Endothelial cell (in vitro differentiated cells): ENCODE data around the gene DUXB. TPM values are rescaled to one million over a fixed set of nuclear protein-coding genes. Genes with fewer than 3 reads are reported as not detected.

Source experiments
- DNase-seq: peaks from one replicate; pipeline ENCODE4 v3.0.0; 2021; ENCODE audit warnings: low spot score
- H3K27ac Mint-ChIP-seq: one replicate; pipeline ENCODE4 v1.8.0; 2021; ENCODE audit warnings: mixed read lengths, inconsistent platforms; ENCODE audit not compliant: unreplicated experiment
- H3K27me3 Mint-ChIP-seq: one replicate; pipeline ENCODE4 v1.8.0; 2021; ENCODE audit warnings: mild to moderate bottlenecking, moderate library complexity, mixed read lengths, inconsistent platforms; ENCODE audit not compliant: unreplicated experiment
- H3K36me3 Mint-ChIP-seq: one replicate; pipeline ENCODE4 v1.8.0; 2021; ENCODE audit warnings: mild to moderate bottlenecking, low read depth, mixed read lengths, inconsistent platforms; ENCODE audit not compliant: unreplicated experiment
- H3K4me1 Mint-ChIP-seq: one replicate; pipeline ENCODE4 v1.8.0; 2021; ENCODE audit warnings: mild to moderate bottlenecking, mixed read lengths, inconsistent platforms; ENCODE audit not compliant: unreplicated experiment
- H3K4me3 Mint-ChIP-seq: one replicate; pipeline ENCODE4 v1.8.0; 2021; ENCODE audit warnings: mild to moderate bottlenecking, mixed read lengths, inconsistent platforms; ENCODE audit not compliant: unreplicated experiment
- H3K9me3 Mint-ChIP-seq: one replicate; pipeline ENCODE4 v1.8.0; 2021; ENCODE audit warnings: mixed read lengths, inconsistent platforms; ENCODE audit not compliant: unreplicated experiment
- total RNA-seq: library from RNA; stranded (reverse); fragmentation: NEBNext Ultra II Directional; extraction: Animal tissue kit (Norgen Biotek cat#: 25700); gene quantifications from one replicate; pipeline ENCODE4 v1.2.1, GENCODE V29; 2021; ENCODE audit not compliant: unreplicated experiment
- TF ChIP-seq, protein P1 (sequence below): fragments of 200-600 bp; sonication (generic); IDR thresholded peaks from one replicate; pipeline ENCODE4 v1.5.0; 2021; ENCODE audit warnings: antibody characterized with exemption; ENCODE audit not compliant: unreplicated experiment

DUXB gene
- total RNA-seq, 1 donor from 2014 or later = not detected

DNA sequence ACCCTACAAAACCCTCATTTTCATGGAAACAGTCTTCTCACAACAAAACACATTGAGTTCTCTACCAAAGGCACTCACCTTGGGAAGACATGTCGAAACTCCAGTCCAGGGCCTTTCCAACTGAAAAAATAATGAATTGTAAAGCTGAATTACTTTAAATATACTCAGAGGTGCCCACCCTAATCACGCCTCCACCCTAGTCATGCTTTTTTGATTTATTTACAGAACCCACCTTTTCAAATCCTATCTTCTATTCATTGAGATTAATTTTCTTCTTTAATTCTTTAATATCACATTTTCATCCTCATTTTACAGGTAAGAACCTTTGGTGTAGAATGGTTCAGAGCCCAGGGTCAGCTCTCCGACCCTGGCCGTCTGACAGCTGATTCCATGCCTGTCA, 24.4 kb downstream of the DUXB start, which contains the start of gene CPHXL2:
Gene CPHXL2, minus strand, starts transcription at position 101 of the 400 bp plus-strand sequence. Its CDS starts 10 bp downstream, at position 91.
- H3K27ac Mint-ChIP-seq = no peak within 1 kb of the TSS
- H3K36me3 Mint-ChIP-seq = peaks cover under 1% of the 10 kb centered on the region
- DNase-seq = no peak
- peaks cover 1% of the 10 kb centered on the region for H3K27me3 Mint-ChIP-seq
- H3K4me1 Mint-ChIP-seq = peaks cover 7% of the 10 kb centered on the region
- no peak within 1 kb of the TSS for H3K4me3 Mint-ChIP-seq
- peaks cover 11% of the 10 kb centered on the region for H3K9me3 Mint-ChIP-seq
- TF ChIP-seq, protein P1, sequence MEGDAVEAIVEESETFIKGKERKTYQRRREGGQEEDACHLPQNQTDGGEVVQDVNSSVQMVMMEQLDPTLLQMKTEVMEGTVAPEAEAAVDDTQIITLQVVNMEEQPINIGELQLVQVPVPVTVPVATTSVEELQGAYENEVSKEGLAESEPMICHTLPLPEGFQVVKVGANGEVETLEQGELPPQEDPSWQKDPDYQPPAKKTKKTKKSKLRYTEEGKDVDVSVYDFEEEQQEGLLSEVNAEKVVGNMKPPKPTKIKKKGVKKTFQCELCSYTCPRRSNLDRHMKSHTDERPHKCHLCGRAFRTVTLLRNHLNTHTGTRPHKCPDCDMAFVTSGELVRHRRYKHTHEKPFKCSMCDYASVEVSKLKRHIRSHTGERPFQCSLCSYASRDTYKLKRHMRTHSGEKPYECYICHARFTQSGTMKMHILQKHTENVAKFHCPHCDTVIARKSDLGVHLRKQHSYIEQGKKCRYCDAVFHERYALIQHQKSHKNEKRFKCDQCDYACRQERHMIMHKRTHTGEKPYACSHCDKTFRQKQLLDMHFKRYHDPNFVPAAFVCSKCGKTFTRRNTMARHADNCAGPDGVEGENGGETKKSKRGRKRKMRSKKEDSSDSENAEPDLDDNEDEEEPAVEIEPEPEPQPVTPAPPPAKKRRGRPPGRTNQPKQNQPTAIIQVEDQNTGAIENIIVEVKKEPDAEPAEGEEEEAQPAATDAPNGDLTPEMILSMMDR = no peak

GRCh38 chr16:75667503-75667902, 33.8 kb downstream of the DUXB start:
- Mint-ChIP-seq H3K27me3 (peaks cover 1% of the 10 kb centered on the region), H3K4me3 (no peak overlapping the region), H3K4me1 (no peaks in the 10 kb centered on the region), H3K36me3 (no peaks in the 10 kb centered on the region), H3K27ac (no peak overlapping the region), H3K9me3 (no peaks in the 10 kb centered on the region)
- TF ChIP-seq, protein P1 = no peak
- no peak for DNase-seq

- no peaks in the 10 kb centered on the region for H3K4me1 Mint-ChIP-seq
- no peaks in the 10 kb centered on the region for H3K9me3 Mint-ChIP-seq
- TF ChIP-seq, protein P1 = no peak
- no peak for DNase-seq
- no peak overlapping the region for H3K27ac Mint-ChIP-seq
- H3K27me3 Mint-ChIP-seq = no peaks in the 10 kb centered on the region
- H3K4me3 Mint-ChIP-seq = no peak overlapping the region
- peaks cover 21% of the 10 kb centered on the region for H3K36me3 Mint-ChIP-seq
Observed at GRCh38 chr16:75660726-75661302, 40.4 kb downstream of the DUXB start.

GRCh38 chr16:75660321-75660720, 40.9 kb downstream of the DUXB start:
- TF ChIP-seq, protein P1 = no peak
- Mint-ChIP-seq H3K27me3 (no peaks in the 10 kb centered on the region), H3K36me3 (peaks cover 24% of the 10 kb centered on the region)

GRCh38 chr16:75658175-75658574, 43.1 kb downstream of the DUXB start:
- DNase-seq = no peak
- H3K27ac Mint-ChIP-seq = no peak overlapping the region
- peaks cover 6% of the 10 kb centered on the region for H3K4me1 Mint-ChIP-seq
- H3K36me3 Mint-ChIP-seq = peaks cover 33% of the 10 kb centered on the region
- no peak overlapping the region for H3K4me3 Mint-ChIP-seq
- no peaks in the 10 kb centered on the region for H3K27me3 Mint-ChIP-seq
- no peaks in the 10 kb centered on the region for H3K9me3 Mint-ChIP-seq
- TF ChIP-seq, protein P1 = no peak

More at GRCh38 chr16:75660321-75660720, 40.9 kb downstream of the DUXB start:
- H3K9me3 Mint-ChIP-seq = no peaks in the 10 kb centered on the region
- H3K4me3 Mint-ChIP-seq = no peak overlapping the region
- DNase-seq = no peak
- H3K4me1 Mint-ChIP-seq = no peaks in the 10 kb centered on the region
- H3K27ac Mint-ChIP-seq = no peak overlapping the region
